Stromal cell of bone marrow (primary cell): ENCODE results near the gene SLC4A2.

Source experiments
- DNase-seq: peaks from one replicate; pipeline ENCODE4 v3.0.0-alpha.2; 2012; ENCODE audit warnings: low read depth

SLC4A2 gene

GRCh38 chr7:151062399-151063211 lies 3.2 kb downstream of the SLC4A2 start:
- DNase-seq = no peak

- DNase-seq = no peak
Measured at GRCh38 chr7:151063212-151063561, 3.8 kb downstream of the SLC4A2 start.

GRCh38 chr7:151064454-151064853 lies 5.1 kb downstream of the SLC4A2 start:
- no peak for DNase-seq

GRCh38 chr7:151064993-151065392 lies 5.6 kb downstream of the SLC4A2 start:
- DNase-seq = no peak

GRCh38 chr7:151065516-151065915 lies 6.1 kb downstream of the SLC4A2 start:
- no peak for DNase-seq

GRCh38 chr7:151066273-151066974 lies 7.0 kb downstream of the SLC4A2 start:
- DNase-seq = no peak

GRCh38 chr7:151068069-151068773 lies 8.8 kb downstream of the SLC4A2 start:
- DNase-seq = no peak

GRCh38 chr7:151069841-151070573 lies 10.6 kb downstream of the SLC4A2 start:
- DNase-seq = no peak

GRCh38 chr7:151070574-151070960 lies 11.2 kb downstream of the SLC4A2 start:
- DNase-seq = no peak

GRCh38 chr7:151071032-151071866 lies 11.9 kb downstream of the SLC4A2 start:
- no peak for DNase-seq

GRCh38 chr7:151073990-151074389 lies 14.6 kb downstream of the SLC4A2 start:
- DNase-seq = no peak

GRCh38 chr7:151074817-151075661 lies 15.7 kb downstream of the SLC4A2 start:
- DNase-seq = no peak

GRCh38 chr7:151075662-151075971 lies 16.2 kb downstream of the SLC4A2 start:
- DNase-seq = no peak

- DNase-seq = no peak
Measured at GRCh38 chr7:151075978-151076426, 16.6 kb downstream of the SLC4A2 start.

GRCh38 chr7:151076863-151077704 lies 17.7 kb downstream of the SLC4A2 start:
- no peak for DNase-seq

- no peak for DNase-seq
Measured at GRCh38 chr7:151077705-151078232, 18.4 kb downstream of the SLC4A2 start.

- DNase-seq = no peak
Measured at GRCh38 chr7:151078233-151079040, 19.0 kb downstream of the SLC4A2 start.

- no peak for DNase-seq
Measured at GRCh38 chr7:151079199-151079910, 20.0 kb downstream of the SLC4A2 start.
